A673 (cell line): Measurements from ENCODE around the gene CCDC97. TPM values are rescaled to one million over a fixed set of nuclear protein-coding genes. Genes with fewer than 3 reads are reported as not detected.

Source experiments
- BruUV-seq: library from RNA; stranded (reverse); fragments of 400-500 nt; replicated peaks from 2 replicates; lab custom pipeline; 2021; lab: Mats Ljungman, UMichigan
- CTCF ChIA-PET: fragments of 300-600 bp; sonication (Branson Sonifier 250); formaldehyde crosslinking; loops from one replicate; lab custom pipeline; 2022; ENCODE audit warnings: antibody characterized with exemption; lab: Charles Lee
- POLR2A ChIA-PET: fragments of 300-600 bp; sonication (Branson Sonifier 250); formaldehyde crosslinking; loops from one replicate; lab custom pipeline; 2022; ENCODE audit warnings: antibody characterized with exemption; ENCODE audit not compliant: low non-redundant PET; lab: Charles Lee
- DNase-seq: peaks from one replicate; pipeline ENCODE4 v3.0.0-alpha.2; 2015; ENCODE audit warnings: low spot score
- H3K27ac ChIP-seq: fragments of 200-600 bp; sonication (generic); 2 replicates; pipeline ENCODE4 v1.5.1; 2016; ENCODE audit warnings: mixed run types, low read depth, mild to moderate bottlenecking, mixed read lengths, antibody characterized with exemption, low read length; ENCODE audit not compliant: poor library complexity, severe bottlenecking
- H3K27me3 ChIP-seq: fragments of 200-600 bp; sonication (generic); replicated peaks from 2 replicates; pipeline ENCODE4 v1.6.1; 2017; ENCODE audit warnings: mixed run types, low read depth, mild to moderate bottlenecking, mixed read lengths, antibody characterized with exemption, low read length; ENCODE audit not compliant: insufficient read depth, poor library complexity
- H3K36me3 ChIP-seq: fragments of 200-600 bp; sonication (generic); 2 replicates; pipeline ENCODE4 v1.6.1; 2016; ENCODE audit warnings: mixed run types, mild to moderate bottlenecking, mixed read lengths, antibody characterized with exemption, low read length; ENCODE audit not compliant: insufficient read depth, poor library complexity, severe bottlenecking
- H3K4me1 ChIP-seq: fragments of 200-600 bp; sonication (generic); 2 replicates; pipeline ENCODE4 v1.6.1; 2017; ENCODE audit warnings: mixed run types, mild to moderate bottlenecking, mixed read lengths, antibody characterized with exemption, low read length; ENCODE audit not compliant: insufficient read depth, poor library complexity, severe bottlenecking
- H3K4me3 ChIP-seq: fragments of 200-600 bp; sonication (generic); 2 replicates; pipeline ENCODE4 v1.5.1; 2016; ENCODE audit warnings: low read depth, mixed run types, mild to moderate bottlenecking, mixed read lengths, low read length; ENCODE audit not compliant: poor library complexity, severe bottlenecking
- H3K9me3 ChIP-seq: fragments of 200-600 bp; sonication (generic); 2 replicates; pipeline ENCODE4 v1.6.1; 2016; ENCODE audit warnings: mixed run types, low read depth, mild to moderate bottlenecking, mixed read lengths, antibody characterized with exemption, low read length; ENCODE audit not compliant: poor library complexity, severe bottlenecking
- CTCF ChIP-seq: fragments of 300-800, 200-600 bp; sonication (generic); conservative IDR thresholded peaks from 2 replicates; pipeline ENCODE4 v1.5.1; 2017; ENCODE audit warnings: low read depth, mild to moderate bottlenecking, antibody characterized with exemption, low read length, moderate library complexity, mixed read lengths
- EZH2 ChIP-seq: fragments of 200-600 bp; sonication (generic); IDR thresholded peaks from 2 replicates; pipeline ENCODE4 v1.6.1; 2017; ENCODE audit warnings: borderline replicate concordance, low read depth, mild to moderate bottlenecking, mixed read lengths, antibody characterized with exemption, low read length; ENCODE audit not compliant: poor library complexity, severe bottlenecking
- intact Hi-C: fragments of 100-400 bp; cut with micrococcal nuclease; formaldehyde crosslinking; loops from one replicate; pipeline ENCODE4 v1.10.0; 2022; ENCODE audit not compliant: unreplicated experiment
- total RNA-seq: library from RNA; stranded (reverse); gene quantifications from 2 replicates; pipeline ENCODE4 v1.2.3, GENCODE V29; 2021

The CCDC97 gene
- total RNA-seq, 1 experiment from 2014 or later, result 40.8 TPM

GRCh38 chr19:41264581-41265394 lies 45.2 kb upstream of the CCDC97 start:
- H3K4me3 ChIP-seq, result peak overlapping the region; percentile 90
- no TSS peak for BruUV-seq
- peaks cover 8% of the 10 kb centered on the region for H3K4me1 ChIP-seq
- ChIA-PET POLR2A (interaction anchor here (0.6 kb wide), 1 partner anchor 839 kb away, joined by 5 read pairs; the partner anchor contains the start of gene SERTAD1), CTCF (interaction anchor here (3.1 kb wide), 1 partner anchor 60 kb away, joined by 49 read pairs; no protein-coding TSS in a partner anchor)
- intact Hi-C loops, result loop anchor here (5.0 kb wide), 1 partner anchor 137 kb away; no protein-coding TSS in a partner anchor
- DNase-seq, result peak; percentile 65
- no peaks in the 10 kb centered on the region for H3K9me3 ChIP-seq
- peaks cover 25% of the 10 kb centered on the region for H3K36me3 ChIP-seq
- TF ChIP-seq EZH2, result no peak
- no peak for TF ChIP-seq CTCF
- no peaks in the 10 kb centered on the region for H3K27me3 ChIP-seq
- peak overlapping the region; percentile 99 for H3K27ac ChIP-seq

DNA sequence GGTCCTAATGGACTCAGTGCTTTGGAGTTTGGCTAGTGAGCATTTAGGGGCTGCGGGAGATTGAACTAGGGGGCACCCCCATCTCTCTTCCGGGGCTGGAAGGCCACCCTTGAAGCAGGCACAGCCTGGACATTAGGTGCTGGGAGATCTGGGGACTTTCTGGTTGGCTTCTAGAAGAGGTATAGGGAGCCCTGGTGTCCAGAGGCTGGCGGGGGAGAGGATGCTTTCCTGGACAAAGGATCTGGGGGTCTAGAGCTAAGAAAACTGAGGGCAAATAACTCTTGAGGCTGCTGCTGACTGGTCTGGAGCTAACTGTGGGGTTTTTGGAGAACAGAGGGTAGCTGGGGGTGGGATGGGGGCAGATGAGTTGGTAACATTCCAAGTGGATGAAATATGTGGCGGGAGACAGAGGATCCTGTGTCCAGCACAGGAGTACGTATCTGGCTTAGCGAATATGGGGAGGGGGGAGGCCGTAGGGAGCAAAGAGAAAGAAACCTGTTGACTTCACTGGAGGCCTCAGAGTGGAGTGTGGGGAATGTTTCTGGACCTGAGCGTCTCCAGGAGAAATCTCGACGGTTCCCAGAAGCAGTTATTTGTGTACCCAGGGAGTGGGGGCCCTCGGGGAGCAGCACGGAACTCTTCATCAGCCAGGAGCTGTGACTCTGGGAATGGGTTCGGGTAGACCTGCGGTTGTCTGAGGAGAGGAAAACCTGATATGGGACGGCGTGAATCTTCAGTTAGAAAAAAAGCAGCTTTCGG lies 44.4 kb upstream of the CCDC97 start:
- Histone ChIP-seq H3K4me3 (peak overlapping the region; percentile 90), H3K36me3 (peaks cover 33% of the 10 kb centered on the region), H3K9me3 (no peaks in the 10 kb centered on the region), H3K27ac (peak overlapping the region; percentile 99), H3K4me1 (peaks cover 8% of the 10 kb centered on the region), H3K27me3 (no peaks in the 10 kb centered on the region)
- ChIA-PET CTCF (no interaction called here), POLR2A (no interaction called here)
- no peak for TF ChIP-seq CTCF
- TF ChIP-seq EZH2, result no peak
- peak; percentile 15 for DNase-seq
- intact Hi-C loops, result no loop called here
- BruUV-seq, result no TSS peak

- Histone ChIP-seq H3K27me3 (no peaks in the 10 kb centered on the region), H3K27ac (no peak overlapping the region), H3K4me1 (peaks cover 8% of the 10 kb centered on the region), H3K4me3 (no peak overlapping the region), H3K9me3 (no peaks in the 10 kb centered on the region), H3K36me3 (peaks cover 68% of the 10 kb centered on the region)
- intact Hi-C loops, result no loop called here
- no TSS peak for BruUV-seq
- POLR2A ChIA-PET, result no interaction called here
- TF ChIP-seq EZH2 (no peak), CTCF (no peak)
- CTCF ChIA-PET, result no interaction called here
- DNase-seq, result no peak
Observed at GRCh38 chr19:41269055-41269454, 40.9 kb upstream of the CCDC97 start.
